MCF 10A (cell line): ENCODE measurements around the gene PDZD4. TPM values are rescaled to one million over a fixed set of nuclear protein-coding genes. Genes with fewer than 3 reads are reported as not detected.

Experiments used
- BruUV-seq: library from RNA; stranded (reverse); fragments of 400-500 nt; replicated peaks from 2 replicates; lab custom pipeline; 2021; lab: Mats Ljungman, UMichigan
- CTCF ChIA-PET: fragments of 300-600 bp; sonication (Branson Sonifier 250); formaldehyde crosslinking; extraction: SDS; loops from one replicate; lab custom pipeline; 2021; ENCODE audit warnings: antibody characterized with exemption, inconsistent platforms; lab: Yijun Ruan, JAX
- POLR2A ChIA-PET: fragments of 300-600, 350-650 bp; sonication (Branson Sonifier 250); formaldehyde crosslinking; extraction: SDS; loops from one replicate; lab custom pipeline; 2020; ENCODE audit warnings: antibody characterized with exemption, inconsistent platforms; lab: Yijun Ruan, JAX
- DNase-seq: peaks from one replicate; pipeline ENCODE4 v3.0.0-alpha.2; 2018; ENCODE audit not compliant: unreplicated experiment
- H3K27ac Mint-ChIP-seq: one replicate; pipeline ENCODE4 v1.8.0; 2022; ENCODE audit warnings: mild to moderate bottlenecking, low read depth, mixed read lengths; ENCODE audit not compliant: unreplicated experiment
- H3K27me3 Mint-ChIP-seq: one replicate; pipeline ENCODE4 v1.8.0; 2022; ENCODE audit warnings: mixed read lengths; ENCODE audit not compliant: insufficient read depth, unreplicated experiment
- H3K36me3 Mint-ChIP-seq: one replicate; pipeline ENCODE4 v1.8.0; 2022; ENCODE audit warnings: mild to moderate bottlenecking, moderate library complexity, mixed read lengths; ENCODE audit not compliant: insufficient read depth, unreplicated experiment
- H3K4me1 Mint-ChIP-seq: one replicate; pipeline ENCODE4 v1.8.0; 2022; ENCODE audit warnings: mixed read lengths; ENCODE audit not compliant: insufficient read depth, unreplicated experiment
- H3K4me3 Mint-ChIP-seq: one replicate; pipeline ENCODE4 v1.8.0; 2022; ENCODE audit warnings: mild to moderate bottlenecking, moderate library complexity, mixed read lengths; ENCODE audit not compliant: unreplicated experiment
- H3K9me3 Mint-ChIP-seq: one replicate; pipeline ENCODE4 v1.8.0; 2022; ENCODE audit warnings: mixed read lengths; ENCODE audit not compliant: unreplicated experiment
- intact Hi-C: fragments of 100-400 bp; cut with micrococcal nuclease; formaldehyde crosslinking; loops from 2 replicates; pipeline ENCODE4 v1.14.1; 2022
- total RNA-seq: library from RNA; stranded (reverse); gene quantifications from 2 replicates; pipeline ENCODE4 v1.2.3, GENCODE V29; 2022
- TF ChIP-seq, protein P1 (sequence below): fragments of 200-600 bp; IDR thresholded peaks from one replicate; pipeline ENCODE4 v1.8.0; 2022; ENCODE audit warnings: antibody characterized with exemption, mild to moderate bottlenecking; ENCODE audit not compliant: unreplicated experiment

Gene PDZD4
- total RNA-seq, 1 experiment from 2014 or later = not detected

DNA sequence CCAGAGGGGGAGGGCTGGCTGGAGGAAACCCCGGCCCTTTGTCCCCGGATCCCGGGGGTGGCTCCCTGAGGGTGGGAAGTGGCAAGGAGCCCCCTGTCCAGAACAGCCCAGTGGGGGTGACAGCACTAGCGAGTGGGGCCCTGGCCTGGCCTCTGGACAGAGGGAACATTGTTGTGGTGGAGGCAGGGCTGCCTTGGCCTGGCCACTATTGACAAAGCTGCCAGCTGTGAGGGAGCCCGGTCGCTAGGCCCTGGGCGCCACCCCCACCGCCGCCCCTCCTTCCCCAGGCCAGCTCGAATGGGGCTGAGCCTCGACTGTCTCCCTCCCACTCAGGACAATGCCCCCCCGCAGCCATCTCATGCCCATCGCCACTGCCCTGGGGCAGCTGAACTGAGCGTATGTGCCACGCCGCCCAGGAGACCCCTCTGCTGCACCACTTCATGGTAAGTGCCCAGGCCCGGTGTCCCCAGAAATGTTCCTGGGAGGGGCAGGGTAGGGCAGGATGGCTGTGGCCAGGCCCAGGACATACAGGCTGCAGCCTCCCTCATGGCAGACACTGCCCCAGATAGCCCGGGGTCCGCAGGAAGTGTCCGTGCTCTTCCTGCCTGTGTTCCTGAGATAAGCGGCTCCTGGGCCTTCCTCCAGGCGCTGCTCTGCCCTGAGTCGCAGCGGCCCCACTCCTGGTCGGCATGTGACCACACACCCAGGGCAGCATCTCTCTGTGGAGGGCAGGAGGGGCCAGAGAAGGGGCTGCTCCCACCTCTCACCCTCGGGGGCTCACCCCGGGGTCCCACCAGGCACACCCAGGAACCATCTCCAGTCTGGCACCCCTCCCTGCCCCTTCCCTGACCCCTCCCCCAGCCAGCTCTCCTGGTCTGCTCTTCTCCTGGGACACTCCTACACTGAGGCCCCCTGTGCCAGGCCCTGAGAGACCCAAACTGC, 64.9 kb downstream of the PDZD4 start:
- no peak for DNase-seq
- CTCF ChIA-PET = interaction anchor here (0.6 to 6.6 kb wide), 7 partner anchors 12 to 260 kb away, joined by 3 to 51 read pairs (median 4); no protein-coding TSS in a partner anchor
- Mint-ChIP-seq H3K9me3 (no peaks in the 10 kb centered on the region), H3K4me3 (peak overlapping the region; percentile 53), H3K36me3 (no peaks in the 10 kb centered on the region), H3K4me1 (peaks cover 6% of the 10 kb centered on the region), H3K27me3 (no peaks in the 10 kb centered on the region), H3K27ac (peak overlapping the region; percentile 49)
- POLR2A ChIA-PET = interaction anchor here (1.2 kb wide), 2 partner anchors 38 to 181 kb away, joined by 3 to 7 read pairs; no protein-coding TSS in a partner anchor
- TF ChIP-seq, protein P1, sequence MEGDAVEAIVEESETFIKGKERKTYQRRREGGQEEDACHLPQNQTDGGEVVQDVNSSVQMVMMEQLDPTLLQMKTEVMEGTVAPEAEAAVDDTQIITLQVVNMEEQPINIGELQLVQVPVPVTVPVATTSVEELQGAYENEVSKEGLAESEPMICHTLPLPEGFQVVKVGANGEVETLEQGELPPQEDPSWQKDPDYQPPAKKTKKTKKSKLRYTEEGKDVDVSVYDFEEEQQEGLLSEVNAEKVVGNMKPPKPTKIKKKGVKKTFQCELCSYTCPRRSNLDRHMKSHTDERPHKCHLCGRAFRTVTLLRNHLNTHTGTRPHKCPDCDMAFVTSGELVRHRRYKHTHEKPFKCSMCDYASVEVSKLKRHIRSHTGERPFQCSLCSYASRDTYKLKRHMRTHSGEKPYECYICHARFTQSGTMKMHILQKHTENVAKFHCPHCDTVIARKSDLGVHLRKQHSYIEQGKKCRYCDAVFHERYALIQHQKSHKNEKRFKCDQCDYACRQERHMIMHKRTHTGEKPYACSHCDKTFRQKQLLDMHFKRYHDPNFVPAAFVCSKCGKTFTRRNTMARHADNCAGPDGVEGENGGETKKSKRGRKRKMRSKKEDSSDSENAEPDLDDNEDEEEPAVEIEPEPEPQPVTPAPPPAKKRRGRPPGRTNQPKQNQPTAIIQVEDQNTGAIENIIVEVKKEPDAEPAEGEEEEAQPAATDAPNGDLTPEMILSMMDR = no peak
- no TSS peak for BruUV-seq
- intact Hi-C loops = loop anchor here (2.0 kb wide), 1 partner anchor 181 kb away; no protein-coding TSS in a partner anchor

DNA sequence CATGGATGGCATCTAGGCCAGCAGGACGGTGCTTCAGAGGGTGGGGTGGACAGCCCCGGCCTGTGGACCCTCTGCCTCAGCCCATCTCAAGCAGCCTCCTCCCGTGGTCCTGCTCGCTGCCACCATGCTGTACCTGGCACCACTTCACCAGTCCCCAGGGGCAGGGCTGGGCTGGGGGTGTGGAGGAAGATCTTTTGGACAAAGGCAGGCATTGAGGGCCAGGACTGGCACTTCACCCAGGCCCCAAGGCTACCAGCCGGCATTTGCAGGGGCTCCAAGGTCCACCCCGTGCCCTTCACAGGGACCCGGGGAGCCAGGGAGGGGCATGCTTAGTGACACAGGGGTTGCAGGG, 65.6 kb downstream of the PDZD4 start:
- Mint-ChIP-seq H3K4me3 (peak overlapping the region; percentile 81), H3K9me3 (no peaks in the 10 kb centered on the region)
- TF ChIP-seq, protein P1 = no peak

DNA sequence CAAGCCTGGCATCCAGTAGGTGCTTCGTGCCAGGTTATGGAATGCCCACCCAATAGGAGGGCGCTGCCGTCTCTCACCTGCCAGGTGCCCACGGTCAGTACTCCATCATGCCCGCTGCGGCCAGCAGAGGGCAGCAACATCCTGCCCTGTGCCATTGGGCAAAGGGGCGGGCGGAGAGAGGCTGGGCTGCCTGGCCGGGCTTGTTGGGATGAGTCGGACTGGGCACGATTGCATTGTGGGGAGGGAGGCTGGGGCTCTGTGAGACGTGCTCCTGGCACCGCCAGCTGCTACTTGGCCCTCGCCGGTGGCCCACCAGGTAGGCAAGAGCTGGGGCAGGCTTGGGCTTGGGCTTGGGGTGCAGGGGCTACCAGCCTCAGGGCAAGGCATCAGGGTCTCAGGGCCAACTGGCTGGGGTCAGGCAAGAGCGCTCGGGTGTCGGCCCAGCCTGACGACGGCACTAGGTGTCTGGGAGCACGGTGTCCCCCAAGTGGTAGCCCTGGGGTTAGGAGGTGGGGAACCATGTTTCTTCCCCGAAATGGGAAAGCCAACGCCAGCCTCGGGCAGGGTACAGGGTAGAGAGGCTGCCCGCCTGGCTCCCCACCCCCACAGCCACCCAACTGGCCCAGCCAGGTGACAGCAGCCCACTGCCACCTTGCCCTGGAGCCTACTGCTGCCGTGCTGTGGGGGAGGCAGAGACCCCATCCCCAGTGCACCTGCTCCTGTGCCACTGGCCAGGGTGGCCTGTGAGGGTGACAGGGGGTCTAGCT, 66.2 kb downstream of the PDZD4 start, which contains the start of gene PLXNB3:
Gene PLXNB3 (plus strand): TSS at position 261 of the 767 bp plus-strand sequence. CDS start 1,287 bp downstream, outside the sequence.
- no TSS peak for BruUV-seq
- TF ChIP-seq, protein P1 = peak; percentile 60
- Mint-ChIP-seq H3K4me1 (peaks cover 6% of the 10 kb centered on the region), H3K9me3 (no peaks in the 10 kb centered on the region), H3K4me3 (peak within 1 kb of the TSS; percentile 81), H3K27me3 (no peaks in the 10 kb centered on the region), H3K27ac (peak within 1 kb of the TSS; percentile 75), H3K36me3 (no peaks in the 10 kb centered on the region)
- peak; percentile 79 for DNase-seq
- CTCF ChIA-PET = interaction anchor here (0.6 to 6.6 kb wide), 16 partner anchors 9 to 334 kb away, joined by 3 to 51 read pairs (median 4); partner anchors contain the start of gene HCFC1
- POLR2A ChIA-PET = interaction anchor here (1.0 to 1.5 kb wide), 3 partner anchors 120 to 182 kb away, joined by 3 to 8 read pairs (median 4); no protein-coding TSS in a partner anchor
- intact Hi-C loops = loop anchor here (1.0 to 5.0 kb wide), 3 partner anchors 183 to 768 kb away; no protein-coding TSS in a partner anchor

More for the DNA sequence above, 65.6 kb downstream of the PDZD4 start:
- ChIA-PET CTCF (interaction anchor here (0.6 to 6.6 kb wide), 6 partner anchors 11 to 207 kb away, joined by 3 to 51 read pairs (median 4); partner anchors contain the start of gene HCFC1), POLR2A (interaction anchor here (1.2 kb wide), 1 partner anchor 182 kb away, joined by 3 read pairs; no protein-coding TSS in a partner anchor)
- DNase-seq = no peak
- Mint-ChIP-seq H3K36me3 (no peaks in the 10 kb centered on the region), H3K27me3 (no peaks in the 10 kb centered on the region), H3K4me1 (peaks cover 6% of the 10 kb centered on the region), H3K27ac (no peak overlapping the region)
- intact Hi-C loops = loop anchor here (1.0 to 5.0 kb wide), 3 partner anchors 182 to 768 kb away; no protein-coding TSS in a partner anchor
- BruUV-seq = no TSS peak
